HG03469 (cell line): ENCODE data around the gene PLXND1.
"Not testable (repeated sequence)": the region's sequence is repeated elsewhere in the genome, so short reads cannot be mapped to it uniquely, and the experiment has no call there.

Experiments used
- ATAC-seq: cut with Tn5 transposase; IDR thresholded peaks from one replicate; pipeline ENCODE4 v1.9.1; 2021; ENCODE audit warnings: mild to moderate bottlenecking, moderate library complexity, moderate number of reproducible peaks; ENCODE audit not compliant: unreplicated experiment

The PLXND1 gene

DNA sequence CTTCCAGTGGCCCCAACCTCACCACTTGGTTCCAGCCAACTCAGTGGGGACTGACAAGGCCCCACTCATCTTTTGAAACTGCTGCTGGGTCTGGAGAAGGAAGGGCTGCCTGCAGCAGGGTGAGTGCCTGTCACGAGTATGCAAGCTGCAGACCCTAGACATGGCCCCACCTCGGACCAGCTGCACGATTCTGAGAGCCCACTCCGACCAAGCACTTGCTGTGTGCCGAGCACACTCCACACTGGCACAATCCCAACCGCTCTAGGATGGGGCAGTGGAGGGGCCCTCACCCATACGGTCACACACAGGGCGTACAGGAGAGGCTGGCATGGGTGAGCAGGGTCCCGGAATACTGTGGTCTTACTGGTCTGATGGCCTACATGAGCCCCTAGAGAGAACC is 8.0 kb upstream of the PLXND1 start:
- ATAC-seq: no peak

GRCh38 chr3:129613367-129613740 is 6.9 kb upstream of the PLXND1 start:
- ATAC-seq: no peak

GRCh38 chr3:129612534-129613366 is 6.3 kb upstream of the PLXND1 start:
- no peak for ATAC-seq

DNA sequence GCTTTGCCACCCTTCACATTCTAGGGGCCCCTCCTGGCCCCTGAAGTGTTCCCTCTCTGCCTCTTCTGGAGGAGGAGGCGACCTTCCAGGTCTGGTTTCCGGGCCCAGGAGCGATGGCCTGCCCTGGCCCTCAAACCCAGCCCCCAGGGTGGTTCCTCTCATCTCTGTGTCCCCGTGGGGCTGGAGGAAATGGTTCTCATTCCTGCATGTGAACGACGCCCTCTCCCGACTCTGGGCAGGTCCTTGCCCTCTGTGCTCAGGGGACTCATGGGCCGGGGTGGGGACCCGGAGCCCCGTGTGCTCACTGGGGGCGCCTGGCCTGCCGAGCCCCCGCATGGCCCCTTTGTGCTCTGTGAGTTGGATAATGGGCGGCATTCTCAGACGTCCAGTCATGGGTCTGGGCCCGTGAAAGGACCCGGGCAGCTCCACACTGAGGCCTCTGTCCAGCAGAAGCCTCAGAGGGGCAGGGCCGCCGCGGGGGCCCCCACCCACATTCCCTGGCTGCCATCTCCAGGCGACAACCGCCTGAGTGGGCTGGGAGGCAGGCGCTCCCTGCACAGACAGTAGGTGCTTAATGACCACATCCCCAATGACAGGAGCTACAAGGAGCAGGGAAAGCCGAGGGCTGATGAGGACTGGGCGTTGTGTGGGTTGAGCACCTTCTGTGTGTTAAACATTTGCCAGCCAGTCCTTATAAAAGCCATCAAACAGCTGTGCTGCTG is 5.5 kb upstream of the PLXND1 start:
- no peak for ATAC-seq

- ATAC-seq: no peak
These were observed 4.9 kb upstream of the PLXND1 start for GRCh38 chr3:129611446-129611800.

GRCh38 chr3:129610794-129611445 is 4.4 kb upstream of the PLXND1 start:
- ATAC-seq: not testable (repeated sequence)

DNA sequence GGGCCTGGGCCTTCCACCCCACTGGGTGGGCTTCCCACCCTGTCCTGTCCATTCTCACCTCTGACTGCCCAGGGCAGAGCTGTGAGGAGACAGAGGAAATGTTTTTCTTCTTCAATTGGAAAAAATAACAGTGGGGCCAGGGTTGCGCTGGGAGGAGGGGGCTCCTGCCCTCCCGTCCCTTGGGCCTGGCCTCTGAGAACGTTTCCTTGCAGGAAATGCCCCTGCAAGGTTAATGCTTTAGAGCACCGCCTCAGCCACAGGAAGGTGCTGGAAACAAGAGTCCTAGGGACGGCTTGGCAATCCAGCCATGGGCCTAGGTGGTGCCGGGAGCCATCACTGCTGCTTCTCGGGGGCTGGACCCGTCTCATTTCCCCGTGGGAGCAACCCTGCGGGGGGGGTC is 3.8 kb upstream of the PLXND1 start:
- no peak for ATAC-seq

DNA sequence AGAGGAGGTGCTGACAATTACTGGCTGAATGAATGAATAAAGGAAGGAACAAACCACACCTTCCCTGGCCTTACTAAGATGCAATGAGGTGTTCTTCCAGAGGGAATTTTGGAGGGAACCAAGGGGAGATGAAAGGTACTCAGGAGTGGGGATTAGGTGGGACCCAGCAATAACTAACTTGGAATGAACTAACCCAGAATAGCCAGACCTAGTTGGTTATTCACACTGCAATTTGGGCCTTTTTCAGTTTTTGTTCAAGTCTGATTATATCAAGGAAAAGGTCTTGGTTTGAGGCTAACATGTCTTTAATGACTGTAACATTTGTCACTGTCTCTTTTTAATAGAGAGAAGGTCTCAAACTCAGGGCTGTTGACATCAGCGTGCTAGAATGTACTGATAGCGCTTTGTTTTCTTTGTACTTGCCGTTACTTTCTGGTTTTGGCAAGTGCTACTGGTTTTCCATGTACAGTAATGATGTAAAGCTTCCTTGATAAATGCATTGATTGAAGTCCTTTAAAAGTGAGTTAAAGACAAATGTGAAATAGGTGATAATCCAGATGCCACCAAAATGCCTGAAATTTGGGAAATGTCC is 3.2 kb upstream of the PLXND1 start:
- ATAC-seq: no peak

GRCh38 chr3:129608936-129609590 is 2.6 kb upstream of the PLXND1 start:
- no peak for ATAC-seq

DNA sequence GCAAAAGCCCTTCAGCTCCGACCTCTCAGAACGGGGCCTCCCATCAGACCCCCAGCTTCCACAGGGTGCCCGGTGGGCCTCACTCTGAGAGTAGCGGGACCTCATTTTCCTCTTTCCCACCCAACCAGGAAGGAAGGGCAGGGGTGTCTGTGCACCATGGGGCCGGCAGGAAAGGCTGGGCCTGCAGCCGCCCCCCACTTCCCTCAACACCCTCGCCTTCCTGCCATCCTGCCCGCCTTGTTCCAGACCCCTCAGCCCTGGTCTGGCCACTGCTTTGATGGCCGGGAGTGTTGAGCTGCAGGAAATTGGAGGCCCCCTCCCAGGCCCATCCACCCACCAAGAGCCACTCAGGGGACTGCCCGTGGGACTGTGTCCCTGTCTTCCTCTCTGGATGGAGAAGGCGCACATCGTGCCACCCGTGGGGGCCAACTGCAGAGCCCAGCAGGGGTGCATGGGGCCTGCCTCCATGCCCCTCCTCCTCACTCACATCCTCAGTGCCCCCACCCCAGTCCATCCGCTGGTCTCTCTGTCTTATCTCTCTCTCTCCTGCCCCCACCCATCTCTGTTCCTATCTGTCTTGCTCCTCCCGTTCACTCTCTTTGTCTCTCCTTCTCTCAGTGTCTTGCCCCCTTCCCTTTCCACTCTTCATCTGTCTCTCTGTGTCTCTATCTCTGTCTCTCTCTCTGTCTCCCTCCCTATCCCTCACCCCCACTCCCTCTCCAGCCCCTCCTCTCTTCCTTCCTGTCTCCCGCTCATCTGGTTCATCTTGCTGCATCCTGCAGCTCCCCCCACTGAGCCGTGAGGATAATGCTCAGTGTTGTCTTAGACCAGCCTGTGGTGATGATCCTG is 1.8 kb upstream of the PLXND1 start:
- ATAC-seq: no peak

GRCh38 chr3:129607391-129608068 is 1.1 kb upstream of the PLXND1 start:
- no peak for ATAC-seq

- ATAC-seq: no peak
These were observed 397 bp downstream of the PLXND1 start for GRCh38 chr3:129605922-129606635.

DNA sequence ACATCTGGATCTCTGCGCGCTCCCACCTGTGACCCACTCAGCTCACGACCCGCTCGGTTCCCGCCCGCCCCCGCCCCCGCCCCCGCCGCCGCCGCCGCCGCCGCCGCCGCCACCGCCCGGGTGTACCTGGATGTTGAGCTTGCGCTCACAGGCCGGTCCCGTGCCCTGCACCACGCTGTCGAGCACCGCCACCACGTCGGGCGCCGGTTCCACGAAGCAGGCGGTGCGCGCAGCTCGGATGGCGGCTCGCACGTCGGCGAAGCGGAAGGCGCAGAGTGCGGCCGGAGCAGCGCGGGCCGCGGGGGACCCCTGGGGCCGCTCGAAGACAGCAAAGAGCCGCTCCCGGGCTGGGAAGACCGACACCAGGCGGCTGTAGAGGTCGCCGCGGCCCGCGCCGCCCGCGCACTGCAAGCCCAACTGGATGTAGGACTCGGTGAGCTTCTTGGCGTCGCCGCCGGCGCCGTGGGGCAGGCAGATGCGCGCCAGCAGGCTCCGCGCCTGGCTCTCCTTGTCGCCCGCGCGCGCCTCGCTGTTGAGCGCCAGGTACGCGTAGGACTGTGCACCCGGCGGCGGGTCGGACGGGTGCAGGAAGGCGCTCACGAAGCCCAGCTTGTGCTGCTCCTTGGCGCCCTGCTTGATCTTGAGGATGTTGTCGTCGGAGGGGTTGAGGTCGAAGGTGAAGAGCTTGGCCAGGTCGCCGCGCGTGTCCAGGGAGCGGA is 1.1 kb downstream of the PLXND1 start:
- ATAC-seq: no peak

DNA sequence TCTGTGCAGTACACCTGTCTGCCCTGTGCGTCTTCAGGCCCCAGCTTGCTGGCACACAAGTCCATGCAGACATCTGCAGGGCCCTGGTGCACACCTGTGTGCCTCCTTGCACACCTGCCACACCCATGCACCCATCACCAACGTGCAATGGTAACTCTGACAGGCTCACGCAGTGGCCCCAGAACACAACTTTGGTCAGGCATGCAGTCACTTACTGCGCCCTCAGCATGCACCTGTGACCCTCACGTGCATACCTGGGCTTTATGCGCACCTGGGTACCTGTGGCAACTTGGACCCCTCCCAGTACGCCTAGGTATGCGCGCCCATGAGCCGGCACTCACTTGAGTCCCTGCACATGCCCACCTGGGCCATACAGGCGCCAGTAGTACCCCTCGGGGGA is 1.7 kb downstream of the PLXND1 start:
- no peak for ATAC-seq

DNA sequence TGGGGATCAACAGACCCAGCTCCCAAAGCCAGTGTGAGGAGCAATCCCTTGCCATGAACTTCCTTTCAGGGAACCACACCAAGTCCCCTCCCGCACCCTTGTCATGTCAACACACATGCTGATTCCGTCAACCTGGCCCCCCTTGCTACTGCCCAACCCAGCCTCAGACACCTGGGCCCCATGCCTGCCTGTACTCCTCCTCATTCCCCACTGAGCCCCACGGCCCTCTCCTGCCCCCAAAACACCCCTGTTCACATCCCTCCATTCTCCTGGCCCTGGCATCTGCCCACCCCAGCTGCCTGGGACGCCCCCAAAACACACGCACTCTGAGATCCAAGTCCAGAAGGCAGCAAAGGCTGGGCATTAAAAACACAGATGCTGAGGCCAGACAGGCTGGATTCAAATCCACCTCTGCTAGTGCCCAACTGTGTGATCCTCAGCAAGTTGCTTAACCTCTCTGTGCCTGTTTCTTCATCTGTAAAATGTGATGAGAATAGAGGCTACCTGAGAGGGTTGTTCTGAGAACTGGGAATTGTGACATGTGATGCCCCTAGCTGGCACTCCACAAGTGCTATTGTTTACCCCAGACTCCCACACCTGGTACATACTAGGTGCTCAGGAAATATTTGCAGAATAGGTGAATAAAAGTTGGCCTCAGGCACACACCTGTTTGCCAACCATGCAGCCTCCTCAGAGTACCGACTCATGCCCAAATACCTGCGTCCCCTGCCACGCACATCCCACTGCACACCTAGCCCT is 2.3 kb downstream of the PLXND1 start:
- no peak for ATAC-seq

DNA sequence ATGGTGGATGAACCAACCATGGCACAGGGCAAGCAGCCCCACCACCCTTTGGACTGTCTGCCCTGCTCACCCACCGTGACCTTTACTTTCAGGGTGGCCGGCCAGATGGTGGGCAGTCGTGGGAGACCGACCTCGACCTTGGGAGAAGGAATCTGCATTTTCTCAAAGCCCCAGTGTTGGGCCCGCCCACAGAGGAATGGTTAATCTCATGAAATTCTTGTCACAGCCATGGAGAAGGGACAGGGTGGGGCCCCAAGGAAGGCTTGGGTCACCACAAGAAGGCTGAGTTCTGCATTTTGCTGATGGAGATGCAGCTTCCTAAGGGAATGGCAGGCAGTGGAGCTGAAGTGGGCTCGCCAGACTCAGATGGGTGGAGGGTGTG is 2.9 kb downstream of the PLXND1 start:
- ATAC-seq: no peak

DNA sequence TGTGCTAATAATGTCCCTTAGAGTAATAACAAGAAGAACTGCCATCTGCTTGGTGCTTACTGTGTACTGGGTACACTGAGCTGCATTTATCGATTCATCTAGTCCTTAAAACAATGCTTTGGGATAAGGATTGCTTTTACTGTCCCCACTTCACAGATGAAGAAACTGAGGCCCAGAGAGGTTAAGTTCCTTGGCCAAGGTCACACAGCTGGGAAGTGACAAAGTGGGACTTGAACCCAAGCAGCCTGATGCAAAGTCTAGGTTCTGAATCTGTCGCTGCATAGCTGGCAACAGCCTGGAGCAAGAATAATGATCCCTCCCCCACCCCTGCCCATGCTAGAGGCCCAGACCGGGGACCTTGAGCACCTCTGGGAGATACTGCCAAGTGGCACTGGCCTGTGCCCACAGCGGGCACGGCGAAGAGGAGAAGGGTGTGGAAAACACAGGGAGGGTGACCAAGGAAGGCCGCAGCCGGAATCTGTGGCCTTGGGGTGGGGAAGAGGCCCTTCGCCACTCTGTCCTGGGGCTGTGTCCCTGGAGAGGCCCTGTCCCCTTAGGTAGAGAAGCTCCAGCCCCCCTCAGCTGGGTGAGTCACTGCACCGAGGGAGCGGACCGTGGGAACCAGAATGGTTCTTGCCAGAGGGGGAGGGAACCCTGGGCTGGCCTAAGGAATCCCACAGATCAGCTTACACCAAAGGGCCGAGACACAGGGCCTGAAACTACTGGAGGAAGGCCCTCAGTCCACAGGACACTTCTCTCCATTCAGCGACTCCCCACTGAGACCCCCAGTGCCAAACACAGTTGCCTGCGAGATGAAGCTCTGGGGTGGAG is 3.5 kb downstream of the PLXND1 start:
- no peak for ATAC-seq
